Measurements from ENCODE around the gene BNC2.

DNA sequence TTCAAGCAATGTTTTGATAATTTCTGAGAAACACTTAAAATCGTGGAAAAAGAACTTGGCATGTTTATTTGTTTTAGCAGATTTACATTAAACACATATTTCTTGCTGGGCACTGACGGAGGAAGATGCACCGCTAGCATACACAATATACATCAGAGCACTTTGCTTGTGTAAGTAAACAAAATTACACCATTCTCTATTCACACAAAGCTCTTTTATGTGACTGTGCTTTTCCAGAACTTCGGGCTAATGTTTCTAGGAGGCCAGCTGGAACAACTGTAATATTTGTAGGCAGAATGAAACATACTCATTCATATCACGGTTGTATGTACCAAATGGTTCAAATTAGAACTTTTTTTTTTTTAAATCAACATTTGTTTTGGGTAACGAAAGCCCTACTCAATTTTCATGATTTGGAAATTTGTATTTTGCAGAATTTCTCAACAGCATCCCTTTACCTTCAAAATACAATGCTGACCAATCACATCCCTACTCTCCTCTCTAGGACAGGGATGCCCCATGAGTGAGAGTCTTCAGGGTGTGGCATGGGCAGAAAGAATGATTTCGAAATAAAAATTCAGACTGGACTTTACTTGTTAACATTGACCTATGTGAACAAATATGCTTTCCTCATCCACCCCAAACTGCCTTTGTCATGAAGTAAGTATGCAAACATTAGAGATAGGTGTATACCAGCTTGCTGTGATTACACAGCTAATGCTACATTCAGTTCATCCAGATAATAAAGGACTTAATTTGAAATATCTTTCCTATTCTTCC is 425.1 kb downstream of the BNC2 start:
- TF ChIP-seq EZH2 (IDR thresholded peaks at IDR 0.05), result no peak
- TF ChIP-seq POLR2AphosphoS5 (IDR thresholded peaks at IDR 0.05; ENCODE audit: borderline replicate concordance, low read depth, low read length), result no peak
- no peak for TF ChIP-seq FOXP2 (optimal IDR thresholded peaks at IDR 0.05; ENCODE audit: control extremely low read depth, extremely low read length, insufficient read depth)
